Measurements from ENCODE around the gene ALDH3B2.
A peak's percentile ranks its signal among the peaks of the same experiment; 100 is the strongest.

The ALDH3B2 gene

DNA sequence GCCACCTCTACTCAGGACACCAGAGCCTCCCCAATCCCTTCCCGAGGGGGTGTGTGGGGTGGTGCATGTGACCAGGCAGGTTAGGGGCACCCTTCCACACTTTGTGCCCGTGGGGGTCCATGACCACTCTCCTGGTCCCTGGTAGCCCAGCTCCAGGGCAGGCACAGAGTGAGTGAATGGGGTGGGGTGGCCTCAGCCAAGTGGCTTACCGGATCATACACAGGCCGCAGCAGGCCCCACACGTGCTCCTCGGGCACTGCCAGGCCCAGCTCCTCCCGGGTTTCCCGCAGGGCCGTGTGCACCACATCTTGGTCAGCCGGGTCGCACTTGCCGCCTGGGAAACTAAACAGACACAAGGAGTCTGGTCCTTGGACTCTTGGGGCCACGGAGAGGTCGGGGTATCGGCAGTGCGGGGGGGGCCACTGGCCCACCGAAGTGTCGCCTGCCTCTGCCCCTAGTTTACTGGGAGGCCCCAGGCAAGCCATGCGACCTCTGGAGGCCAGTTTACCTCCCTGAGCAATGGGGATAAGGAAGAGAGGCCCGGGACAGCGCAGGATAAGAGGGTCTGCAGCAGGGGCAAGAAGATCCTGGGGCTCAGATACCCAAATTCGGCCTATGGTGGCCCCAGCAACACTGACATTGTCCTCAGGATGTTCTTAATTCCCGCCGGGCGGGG, 45.6 kb downstream of the ALDH3B2 start:
- Histone ChIP-seq H3K4me1 (ENCODE audit: control insufficient read depth, low read length) (peaks cover 26% of the 10 kb centered on the region), H3K4me2 (ENCODE audit: low read length) (peak overlapping the region; percentile 88), H3K27ac (ENCODE audit: low read depth, low read length) (no peak overlapping the region), H3K4me3 (ENCODE audit: low read length) (peak overlapping the region; percentile 86), H3K9me3 (ENCODE audit: control insufficient read depth, insufficient read depth, low read length) (no peaks in the 10 kb centered on the region), H3K9me2 (replicated peaks; ENCODE audit: control insufficient read depth, low read length) (no peaks in the 10 kb centered on the region), H3K27me3 (ENCODE audit: control insufficient read depth, low read length) (no peaks in the 10 kb centered on the region), H3F3A (ENCODE audit: control insufficient read depth, insufficient read depth) (peaks cover 3% of the 10 kb centered on the region; the same call in 1 of the 2 replicates), H3K79me2 (ENCODE audit: control insufficient read depth, low read length) (no peaks in the 10 kb centered on the region; the same call in none of the 2 replicates), H4K20me1 (ENCODE audit: control insufficient read depth, insufficient read depth, low read depth, low read length) (no peaks in the 10 kb centered on the region), H3K36me3 (ENCODE audit: control insufficient read depth, low read length) (peaks cover 6% of the 10 kb centered on the region; the same call in 1 of the 2 replicates)
- TF ChIP-seq EZH2phosphoT487 (IDR thresholded peaks at IDR 0.05; ENCODE audit: borderline replicate concordance, low read length), result no peak
- TF ChIP-seq, protein P1, sequence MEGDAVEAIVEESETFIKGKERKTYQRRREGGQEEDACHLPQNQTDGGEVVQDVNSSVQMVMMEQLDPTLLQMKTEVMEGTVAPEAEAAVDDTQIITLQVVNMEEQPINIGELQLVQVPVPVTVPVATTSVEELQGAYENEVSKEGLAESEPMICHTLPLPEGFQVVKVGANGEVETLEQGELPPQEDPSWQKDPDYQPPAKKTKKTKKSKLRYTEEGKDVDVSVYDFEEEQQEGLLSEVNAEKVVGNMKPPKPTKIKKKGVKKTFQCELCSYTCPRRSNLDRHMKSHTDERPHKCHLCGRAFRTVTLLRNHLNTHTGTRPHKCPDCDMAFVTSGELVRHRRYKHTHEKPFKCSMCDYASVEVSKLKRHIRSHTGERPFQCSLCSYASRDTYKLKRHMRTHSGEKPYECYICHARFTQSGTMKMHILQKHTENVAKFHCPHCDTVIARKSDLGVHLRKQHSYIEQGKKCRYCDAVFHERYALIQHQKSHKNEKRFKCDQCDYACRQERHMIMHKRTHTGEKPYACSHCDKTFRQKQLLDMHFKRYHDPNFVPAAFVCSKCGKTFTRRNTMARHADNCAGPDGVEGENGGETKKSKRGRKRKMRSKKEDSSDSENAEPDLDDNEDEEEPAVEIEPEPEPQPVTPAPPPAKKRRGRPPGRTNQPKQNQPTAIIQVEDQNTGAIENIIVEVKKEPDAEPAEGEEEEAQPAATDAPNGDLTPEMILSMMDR (IDR thresholded peaks at IDR 0.05; ENCODE audit: low read depth, low read length, poor library complexity, severe bottlenecking), result peak; percentile 95

DNA sequence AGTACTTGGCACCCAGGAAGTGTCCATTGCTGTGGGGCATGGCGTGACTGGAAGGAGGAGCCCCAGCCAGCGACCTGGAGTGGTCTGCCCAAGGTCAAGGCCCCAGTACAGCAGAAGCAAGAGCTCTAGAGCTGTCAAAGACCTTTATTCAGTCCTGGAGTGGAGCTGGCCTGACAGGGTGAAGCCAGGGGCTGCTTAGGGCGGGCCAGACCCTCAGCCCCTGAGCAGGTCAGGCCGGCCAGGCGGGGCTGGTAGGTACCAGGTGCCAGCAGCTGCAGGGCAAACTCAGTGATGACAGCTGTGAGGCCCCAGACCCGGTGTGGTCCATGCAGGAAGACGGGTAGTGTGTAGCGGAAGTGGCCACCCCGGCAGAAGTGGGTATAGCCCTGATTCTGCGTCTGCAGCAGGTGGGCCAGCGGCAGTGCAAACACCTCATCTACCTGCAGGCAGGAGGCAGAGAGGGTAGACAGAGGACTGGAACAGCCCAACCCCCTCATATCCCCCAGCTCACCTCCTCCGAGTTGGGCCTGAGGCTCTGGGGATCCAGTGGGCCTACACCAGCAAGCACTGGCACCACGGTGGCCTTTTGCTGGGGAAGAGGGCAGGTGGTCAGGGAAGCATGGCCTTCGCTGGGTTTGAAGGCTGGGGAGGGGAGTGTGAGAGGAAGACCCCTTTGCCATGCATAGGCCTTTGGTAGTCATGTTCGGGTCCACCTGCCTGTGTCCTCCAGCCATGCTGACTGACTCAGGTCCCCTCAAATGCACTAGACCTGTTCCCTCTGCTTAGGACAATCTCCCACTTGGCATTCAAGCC, 46.4 kb downstream of the ALDH3B2 start:
- Histone ChIP-seq H3K9me3 (ENCODE audit: control insufficient read depth, insufficient read depth, low read length) (no peaks in the 10 kb centered on the region), H3K27ac (ENCODE audit: low read depth, low read length) (no peak overlapping the region), H3K9me2 (replicated peaks; ENCODE audit: control insufficient read depth, low read length) (no peaks in the 10 kb centered on the region), H3K4me3 (ENCODE audit: low read length) (peak overlapping the region; percentile 86), H3K4me2 (ENCODE audit: low read length) (peak overlapping the region; percentile 88), H3K36me3 (ENCODE audit: control insufficient read depth, low read length) (peaks cover 6% of the 10 kb centered on the region; the same call in 1 of the 2 replicates), H4K20me1 (ENCODE audit: control insufficient read depth, insufficient read depth, low read depth, low read length) (no peaks in the 10 kb centered on the region), H3K27me3 (ENCODE audit: control insufficient read depth, low read length) (no peaks in the 10 kb centered on the region), H3F3A (ENCODE audit: control insufficient read depth, insufficient read depth) (peaks cover 3% of the 10 kb centered on the region; the same call in 1 of the 2 replicates), H3K4me1 (ENCODE audit: control insufficient read depth, low read length) (peaks cover 26% of the 10 kb centered on the region), H3K79me2 (ENCODE audit: control insufficient read depth, low read length) (no peaks in the 10 kb centered on the region; the same call in none of the 2 replicates)
- TF ChIP-seq, protein P1 (IDR thresholded peaks at IDR 0.05; ENCODE audit: low read depth, low read length, poor library complexity, severe bottlenecking), result no peak
- TF ChIP-seq EZH2phosphoT487 (IDR thresholded peaks at IDR 0.05; ENCODE audit: borderline replicate concordance, low read length), result no peak

DNA sequence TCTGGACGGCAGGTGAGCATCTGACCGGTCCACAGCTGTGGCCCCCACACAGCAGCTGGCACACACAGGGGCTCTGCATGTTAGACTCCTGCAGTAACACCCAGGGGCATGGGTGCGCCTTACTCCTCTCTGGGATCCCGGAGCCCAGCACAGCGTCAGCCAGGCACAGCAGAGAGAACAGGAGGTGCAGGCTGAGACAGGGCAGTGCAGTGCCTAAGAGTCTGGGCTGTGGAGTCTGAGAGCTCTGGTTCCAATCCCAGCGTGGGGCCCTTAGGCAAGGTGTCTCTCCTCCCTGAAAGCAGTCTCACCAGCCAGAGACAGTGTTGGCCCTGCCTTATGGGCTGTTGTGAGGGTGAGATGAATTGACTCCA, 47.0 kb downstream of the ALDH3B2 start:
- Histone ChIP-seq H3K9me3 (ENCODE audit: control insufficient read depth, insufficient read depth, low read length) (no peaks in the 10 kb centered on the region), H3K4me2 (ENCODE audit: low read length) (no peak overlapping the region), H3F3A (ENCODE audit: control insufficient read depth, insufficient read depth) (peaks cover 3% of the 10 kb centered on the region; the same call in 1 of the 2 replicates), H4K20me1 (ENCODE audit: control insufficient read depth, insufficient read depth, low read depth, low read length) (no peaks in the 10 kb centered on the region), H3K79me2 (ENCODE audit: control insufficient read depth, low read length) (no peaks in the 10 kb centered on the region; the same call in none of the 2 replicates), H3K27ac (ENCODE audit: low read depth, low read length) (no peak overlapping the region), H3K36me3 (ENCODE audit: control insufficient read depth, low read length) (peaks cover 6% of the 10 kb centered on the region; the same call in 1 of the 2 replicates), H3K27me3 (ENCODE audit: control insufficient read depth, low read length) (no peaks in the 10 kb centered on the region), H3K4me3 (ENCODE audit: low read length) (no peak overlapping the region), H3K9me2 (replicated peaks; ENCODE audit: control insufficient read depth, low read length) (no peaks in the 10 kb centered on the region), H3K4me1 (ENCODE audit: control insufficient read depth, low read length) (peaks cover 26% of the 10 kb centered on the region)
- TF ChIP-seq EZH2phosphoT487 (IDR thresholded peaks at IDR 0.05; ENCODE audit: borderline replicate concordance, low read length), result no peak
- TF ChIP-seq, protein P1 (IDR thresholded peaks at IDR 0.05; ENCODE audit: low read depth, low read length, poor library complexity, severe bottlenecking), result no peak

All from DOHH2 (cell line).